GM18951 (cell line): ENCODE measurements around the gene MRPL55.
"Not testable (repeated sequence)": the region's sequence is repeated elsewhere in the genome, so short reads cannot be mapped to it uniquely, and the experiment has no call there.

Source experiments
- POLR2A ChIP-seq: IDR thresholded peaks from 4 replicates; pipeline ENCODE4 v1.6.1; 2011; ENCODE audit warnings: mild to moderate bottlenecking; ENCODE audit not compliant: insufficient read length, insufficient read depth; ENCODE audit errors: extremely low read depth
- in situ Hi-C: fragments of 300-500 bp; cut with MboI; formaldehyde crosslinking; loops from one replicate; pipeline ENCODE4 v1.12.0; 2022; ENCODE audit warnings: low sequenced_read_pairs, mixed read lengths, inconsistent platforms; ENCODE audit not compliant: unreplicated experiment

The MRPL55 gene

DNA sequence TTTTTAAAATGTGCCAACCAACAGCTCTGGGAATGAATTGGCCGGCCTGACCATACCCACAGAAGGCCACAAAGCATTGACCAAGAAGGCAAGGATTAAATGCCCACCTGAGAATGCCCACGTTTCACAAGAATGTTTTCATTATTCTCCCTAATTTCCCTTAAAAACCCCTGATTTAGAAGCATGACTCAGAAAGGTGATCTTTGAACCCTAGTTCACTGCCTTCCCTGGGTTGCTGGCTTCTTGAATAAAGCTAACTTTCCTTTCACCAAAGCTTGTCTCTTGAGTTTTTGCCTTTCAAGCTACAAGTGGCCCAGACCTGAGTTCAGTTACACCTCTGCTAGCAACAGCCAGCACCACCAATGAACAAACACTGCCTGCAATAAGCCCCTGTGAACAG, 14.4 kb upstream of the MRPL55 start:
- in situ Hi-C loops = no loop called here
- TF ChIP-seq POLR2A = no peak

GRCh38 chr1:228122921-228123441, 13.9 kb upstream of the MRPL55 start:
- in situ Hi-C loops = no loop called here
- TF ChIP-seq POLR2A = no peak

DNA sequence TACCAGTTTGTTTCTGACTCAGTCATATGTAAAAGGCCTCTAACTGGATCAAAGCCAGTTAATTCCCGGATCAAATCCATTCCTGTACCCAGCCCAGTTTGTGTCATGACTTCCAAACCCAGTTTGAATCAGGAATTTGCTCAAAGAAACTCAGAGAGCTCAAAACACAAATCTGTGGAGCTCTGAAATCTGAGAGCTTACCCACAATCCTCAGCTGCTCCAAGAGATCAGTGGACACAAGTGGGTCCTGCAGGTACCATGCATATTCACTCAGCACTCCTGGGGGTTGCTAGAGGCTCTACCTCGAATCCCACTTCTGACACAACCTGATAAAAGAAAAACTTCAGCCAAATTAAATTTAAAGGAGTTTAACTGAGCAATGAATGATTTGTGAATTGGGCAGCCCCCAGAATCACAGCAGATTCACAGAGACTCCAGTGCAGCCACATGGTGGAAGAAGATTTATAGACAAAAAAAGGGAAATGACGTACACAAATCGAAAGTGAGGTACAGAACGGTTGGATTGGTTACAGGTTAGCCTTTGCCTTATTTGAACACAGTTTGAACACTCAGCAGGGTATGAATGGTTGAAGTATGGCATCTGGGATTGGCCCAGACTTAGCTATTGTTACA, 11.9 kb upstream of the MRPL55 start:
- in situ Hi-C loops = no loop called here
- no peak for TF ChIP-seq POLR2A

DNA sequence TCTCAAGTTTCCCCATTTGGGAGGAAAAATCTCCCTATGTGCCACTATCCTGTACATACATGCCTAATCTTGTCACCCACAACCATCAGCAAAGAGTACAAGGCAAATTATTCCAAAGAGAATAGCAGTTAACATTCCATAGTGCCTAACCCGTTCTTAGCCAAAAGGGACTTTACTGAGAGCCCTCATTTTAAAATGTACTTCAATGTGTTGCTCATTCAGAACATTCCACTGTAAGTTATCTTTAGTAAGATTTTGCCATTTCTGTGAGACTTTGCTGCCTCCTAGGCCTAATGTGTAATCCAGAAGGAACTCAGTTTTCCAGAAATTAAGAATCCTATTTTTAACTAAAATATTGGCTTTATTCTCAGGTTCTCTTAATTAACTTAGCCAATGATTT, 11.3 kb upstream of the MRPL55 start:
- TF ChIP-seq POLR2A = no peak
- in situ Hi-C loops = no loop called here

DNA sequence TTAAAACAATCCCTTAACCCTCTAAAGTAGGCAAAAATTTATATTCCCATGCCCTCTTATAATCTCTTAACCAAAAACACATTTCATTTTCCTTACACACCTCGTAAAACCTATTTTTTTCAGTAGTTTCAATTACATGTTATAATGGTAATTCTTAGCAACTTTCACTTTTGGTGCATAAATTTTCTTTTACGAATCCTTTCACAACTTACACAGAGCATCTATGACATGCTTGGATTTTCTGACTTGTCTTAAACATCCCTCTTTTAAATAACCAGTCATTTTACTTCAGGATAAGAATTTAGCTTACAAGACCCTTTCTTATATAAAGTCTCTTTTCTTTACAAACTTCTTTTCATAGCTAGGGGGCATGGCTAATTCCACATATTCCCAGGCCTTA, 8.9 kb upstream of the MRPL55 start:
- in situ Hi-C loops = no loop called here

DNA sequence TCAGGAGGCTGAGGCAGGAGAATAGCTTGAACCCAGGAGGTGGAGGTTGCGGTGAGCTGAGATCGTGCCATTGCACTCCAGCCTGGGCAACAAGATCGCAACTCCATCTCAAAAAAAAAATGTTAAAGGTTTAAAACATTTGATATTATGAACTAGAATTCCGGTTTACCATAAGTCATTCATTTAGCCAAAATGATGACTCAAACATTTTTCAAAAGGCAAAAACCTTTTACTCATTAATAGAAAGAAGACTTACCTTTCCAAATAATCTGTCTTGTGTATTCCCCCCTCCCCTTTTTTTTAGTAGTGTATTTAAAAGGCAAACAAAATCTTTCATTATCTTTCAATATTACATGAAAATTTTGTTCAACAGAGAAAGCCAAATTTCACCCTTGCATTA, 8.2 kb upstream of the MRPL55 start:
- in situ Hi-C loops = no loop called here
- no peak for TF ChIP-seq POLR2A

More for the DNA sequence above, 8.9 kb upstream of the MRPL55 start:
- TF ChIP-seq POLR2A = no peak

DNA sequence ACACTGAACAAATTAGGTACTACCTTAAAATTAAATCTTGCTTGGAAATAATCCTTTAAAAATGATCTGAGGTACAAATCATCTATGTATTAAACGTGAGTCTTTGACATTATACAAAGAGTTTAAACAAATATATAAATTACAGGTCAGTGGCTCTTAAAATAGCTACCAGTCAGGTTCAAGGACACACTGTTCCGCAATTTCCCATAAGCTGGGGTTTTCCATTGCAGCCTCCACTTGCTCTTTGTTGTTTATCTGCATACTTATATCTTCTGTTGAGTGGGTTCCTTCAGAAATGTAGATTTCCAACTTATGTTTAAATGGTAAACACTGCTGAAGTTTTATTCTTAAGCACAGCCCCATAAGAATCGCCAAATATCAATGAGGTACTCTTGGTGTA, 5.7 kb upstream of the MRPL55 start:
- TF ChIP-seq POLR2A = no peak
- in situ Hi-C loops = no loop called here

GRCh38 chr1:228112617-228113016, 3.5 kb upstream of the MRPL55 start:
- in situ Hi-C loops = no loop called here
- no peak for TF ChIP-seq POLR2A

DNA sequence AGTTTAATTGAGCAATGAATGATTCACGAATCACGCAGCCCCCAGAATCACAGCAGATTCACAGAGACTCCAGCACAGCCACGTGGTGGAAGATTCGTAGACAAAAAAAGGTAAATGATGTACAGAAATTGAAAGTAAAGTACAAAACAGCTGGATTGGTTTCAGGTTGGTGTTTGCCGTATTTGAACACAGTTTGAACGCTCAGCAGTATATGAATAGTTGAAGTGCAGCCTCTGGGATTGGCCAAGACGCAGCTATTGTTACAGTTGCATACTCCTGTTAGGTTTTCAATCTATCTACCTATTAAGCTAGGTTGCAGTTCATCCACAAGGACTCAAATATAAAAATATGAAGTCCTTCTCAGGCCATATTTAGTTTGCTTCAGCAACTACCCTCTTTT, 3.1 kb upstream of the MRPL55 start:
- in situ Hi-C loops = no loop called here
- TF ChIP-seq POLR2A = no peak

GRCh38 chr1:228111315-228111714, 2.2 kb upstream of the MRPL55 start:
- in situ Hi-C loops = not testable (repeated sequence)

DNA sequence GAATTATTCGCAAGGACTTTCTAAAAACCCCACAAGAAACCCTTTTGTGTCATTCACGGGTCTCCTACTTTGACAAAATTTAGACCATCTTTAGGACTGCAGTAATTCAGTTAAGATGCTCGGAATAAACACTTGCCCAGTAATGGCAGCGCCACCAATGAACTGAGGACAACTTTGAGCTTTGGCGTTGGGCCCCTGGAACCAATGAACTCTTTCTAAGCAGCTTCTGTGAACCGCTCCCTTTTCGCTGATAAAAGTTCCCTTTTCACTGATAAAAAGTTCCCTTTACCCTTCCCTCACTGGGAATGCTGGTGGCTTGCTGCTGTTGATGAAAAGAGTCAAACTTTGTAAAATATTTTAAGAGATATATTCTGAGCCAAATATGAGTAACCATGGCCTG, 1.5 kb upstream of the MRPL55 start:
- in situ Hi-C loops = no loop called here
- TF ChIP-seq POLR2A = no peak

DNA sequence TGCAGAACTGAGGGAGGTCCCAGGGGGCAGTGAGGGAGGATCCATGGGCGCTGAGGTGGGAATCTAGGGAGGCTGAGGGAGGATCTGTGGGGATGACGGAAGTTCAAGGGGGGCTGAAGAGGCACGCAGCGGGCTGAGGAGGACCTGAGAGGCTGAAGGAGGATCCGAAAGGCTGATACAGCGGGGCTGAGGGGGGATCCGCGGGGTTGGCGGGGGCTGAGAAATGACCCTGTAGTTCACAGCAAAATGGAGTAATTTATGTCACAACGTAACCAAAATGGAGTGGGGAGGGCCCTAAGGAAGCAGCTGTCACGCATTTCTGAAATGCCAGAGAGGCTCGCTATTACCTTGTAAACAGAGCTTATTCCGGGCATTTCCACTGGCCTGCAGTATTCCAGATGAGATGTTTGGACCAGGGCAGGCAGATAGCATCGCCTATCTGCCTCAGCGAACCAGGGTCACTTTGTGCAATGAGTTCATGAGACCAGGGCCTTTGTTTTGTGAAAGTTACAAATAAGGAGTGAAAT, 926 bp upstream of the MRPL55 start:
- TF ChIP-seq POLR2A = no peak
- in situ Hi-C loops = no loop called here

- in situ Hi-C loops = no loop called here
- TF ChIP-seq POLR2A = no peak
Observed at GRCh38 chr1:228108742-228109072, 392 bp downstream of the MRPL55 start.

DNA sequence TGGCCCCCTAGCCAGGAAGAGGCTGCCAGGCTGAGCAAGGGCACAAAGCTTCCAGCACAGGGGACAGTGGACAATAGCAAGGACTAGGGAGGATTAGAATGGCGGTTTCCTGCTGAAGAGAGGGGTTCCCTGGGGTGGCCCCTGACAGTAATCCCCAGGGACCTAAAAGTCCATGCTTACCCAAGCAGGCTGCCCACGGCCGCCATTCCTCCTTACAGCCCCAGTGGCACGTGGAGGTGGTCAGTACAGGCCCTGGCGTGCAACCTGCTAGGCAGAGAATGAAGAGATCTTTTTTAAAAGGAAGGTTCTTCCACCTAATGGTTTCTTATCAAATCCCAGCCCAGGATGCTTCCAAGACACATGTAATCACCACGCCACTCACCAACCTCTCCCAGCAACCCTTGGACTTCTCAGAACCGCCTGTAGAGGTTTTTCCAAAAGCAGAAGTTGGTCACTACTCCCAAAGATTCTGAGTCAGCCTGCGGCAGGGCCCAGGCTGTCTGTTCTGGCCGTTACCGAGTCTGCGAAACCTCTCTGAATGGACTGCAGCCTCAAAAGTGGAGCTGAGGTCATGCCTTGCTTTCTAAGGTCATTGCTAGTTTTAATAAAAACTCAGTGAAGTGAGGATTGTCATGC, 926 bp downstream of the MRPL55 start:
- in situ Hi-C loops = no loop called here
- no peak for TF ChIP-seq POLR2A
